Activated CD8-positive, alpha-beta memory T cell treated with anti-CD3 and anti-CD28 coated beads, Interleukin-2, amount 10 ng/mL, durations not matched to agents 7 days and 5 days (primary cell): ENCODE measurements around the gene HIPK3. TPM values are rescaled to one million over a fixed set of nuclear protein-coding genes. Genes with fewer than 3 reads are reported as not detected.

Experiments
- ATAC-seq: fragments of 150-1000 bp; cut with Tn5 transposase; one replicate; pipeline ENCODE4 v1.10.0; 2021; ENCODE audit warnings: moderate library complexity
- CTCF ChIA-PET: fragments of 350-600 bp; sonication (Branson Sonifier 250); formaldehyde crosslinking; loops from one replicate; lab custom pipeline; 2021; ENCODE audit warnings: antibody characterized with exemption; lab: Charles Lee
- DNase-seq: peaks from one replicate; pipeline ENCODE4 v3.0.0-alpha.2; 2020
- H3K27ac Mint-ChIP-seq: one replicate; pipeline ENCODE4 v1.8.0; 2021; ENCODE audit warnings: mild to moderate bottlenecking, mixed read lengths
- H3K27me3 Mint-ChIP-seq: one replicate; pipeline ENCODE4 v1.8.0; 2021; ENCODE audit warnings: mixed read lengths
- H3K36me3 Mint-ChIP-seq: one replicate; pipeline ENCODE4 v1.8.0; 2021; ENCODE audit warnings: mild to moderate bottlenecking, mixed read lengths
- H3K4me1 Mint-ChIP-seq: one replicate; pipeline ENCODE4 v1.8.0; 2021; ENCODE audit warnings: mixed read lengths
- H3K4me3 Mint-ChIP-seq: one replicate; pipeline ENCODE4 v1.8.0; 2021; ENCODE audit warnings: mild to moderate bottlenecking, moderate library complexity, mixed read lengths
- H3K9me3 Mint-ChIP-seq: one replicate; pipeline ENCODE4 v1.8.0; 2022; ENCODE audit warnings: low read depth, mixed read lengths
- total RNA-seq, 2 experiments: library from RNA; stranded (reverse); gene quantifications; one replicate each; pipeline ENCODE4 v1.2.3, GENCODE V29; 2021

HIPK3 gene
- total RNA-seq, 2 experiments from 2014 or later, result 33.6 to 34.4 TPM

DNA sequence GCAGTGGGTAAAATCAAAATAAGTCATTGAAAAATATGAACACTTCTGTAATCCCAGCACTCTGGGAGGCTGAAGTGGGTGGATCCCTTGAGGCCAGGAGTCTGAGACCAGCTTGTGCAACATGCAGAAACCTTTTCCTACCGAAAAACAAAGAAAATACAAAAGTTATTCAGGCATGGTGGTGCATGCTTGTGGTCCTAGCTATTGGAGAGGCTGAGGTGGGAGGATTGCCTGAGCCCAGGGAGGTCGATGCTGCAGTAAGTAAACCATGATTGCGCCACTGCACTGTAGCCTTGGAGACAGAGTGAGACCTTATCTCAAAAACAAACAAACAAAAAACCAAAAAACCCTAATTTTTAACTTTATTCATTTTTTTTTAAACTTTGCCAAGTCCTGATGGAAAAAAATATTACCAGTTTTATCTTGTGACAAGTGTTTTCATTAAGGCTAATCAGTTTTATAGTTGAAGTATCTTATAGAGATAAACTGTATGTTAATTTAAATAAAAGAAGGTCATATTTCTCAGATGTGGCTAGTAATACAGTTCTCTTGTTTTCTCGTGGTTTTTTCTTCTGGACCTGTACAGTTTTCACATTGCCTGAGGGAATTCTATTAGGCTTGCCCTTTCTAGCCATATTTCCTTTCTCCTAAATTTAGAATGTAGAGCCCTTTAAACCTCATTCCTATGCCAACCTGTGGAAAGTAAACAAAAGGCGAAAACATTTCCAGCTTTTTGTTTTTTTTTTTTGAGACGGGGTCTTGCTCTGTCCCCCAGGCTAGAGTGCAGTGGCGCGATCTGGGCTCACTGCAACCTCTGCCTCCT, 9.4 kb downstream of the HIPK3 start:
- no peak for ATAC-seq
- Mint-ChIP-seq H3K4me1 (peaks cover 13% of the 10 kb centered on the region), H3K4me3 (no peak overlapping the region), H3K36me3 (peaks cover 1% of the 10 kb centered on the region), H3K27me3 (no peaks in the 10 kb centered on the region), H3K9me3 (no peaks in the 10 kb centered on the region), H3K27ac (no peak overlapping the region)
- CTCF ChIA-PET, result no interaction called here
- no peak for DNase-seq

DNA sequence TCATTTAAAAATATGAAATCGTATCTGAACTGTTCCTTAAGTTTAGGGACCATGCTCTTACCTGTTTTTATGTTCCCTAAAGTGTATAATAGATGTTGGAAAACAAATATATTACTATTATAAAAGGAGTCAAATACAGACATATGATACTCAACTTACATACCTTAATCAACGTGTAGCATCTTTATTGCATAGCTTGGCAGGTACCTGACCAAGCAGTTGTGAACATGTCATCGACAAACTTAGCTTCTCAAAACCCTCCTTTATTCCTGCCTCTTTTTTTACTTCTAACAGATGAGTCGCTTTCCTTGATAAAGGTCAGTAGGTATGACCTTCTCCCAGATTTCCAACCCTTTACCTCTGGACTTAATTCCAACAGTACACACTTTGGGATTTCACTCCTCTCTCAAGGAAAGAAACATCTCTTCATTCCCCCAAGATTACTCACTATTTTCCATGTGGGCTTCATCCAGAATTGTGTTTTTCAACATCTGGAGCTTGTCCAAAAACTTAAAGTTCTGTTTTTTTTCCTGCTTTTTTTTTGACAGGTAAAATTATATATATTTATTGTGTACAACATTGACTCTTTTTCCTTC, 11.9 kb downstream of the HIPK3 start:
- no peaks in the 10 kb centered on the region for H3K9me3 Mint-ChIP-seq
- DNase-seq (no peak), ATAC-seq (no peak)
- H3K4me1 Mint-ChIP-seq, result peaks cover 7% of the 10 kb centered on the region
- CTCF ChIA-PET, result no interaction called here
- no peak overlapping the region for H3K4me3 Mint-ChIP-seq
- no peak overlapping the region for H3K27ac Mint-ChIP-seq
- H3K27me3 Mint-ChIP-seq, result no peaks in the 10 kb centered on the region
- H3K36me3 Mint-ChIP-seq, result peaks cover 1% of the 10 kb centered on the region

DNA sequence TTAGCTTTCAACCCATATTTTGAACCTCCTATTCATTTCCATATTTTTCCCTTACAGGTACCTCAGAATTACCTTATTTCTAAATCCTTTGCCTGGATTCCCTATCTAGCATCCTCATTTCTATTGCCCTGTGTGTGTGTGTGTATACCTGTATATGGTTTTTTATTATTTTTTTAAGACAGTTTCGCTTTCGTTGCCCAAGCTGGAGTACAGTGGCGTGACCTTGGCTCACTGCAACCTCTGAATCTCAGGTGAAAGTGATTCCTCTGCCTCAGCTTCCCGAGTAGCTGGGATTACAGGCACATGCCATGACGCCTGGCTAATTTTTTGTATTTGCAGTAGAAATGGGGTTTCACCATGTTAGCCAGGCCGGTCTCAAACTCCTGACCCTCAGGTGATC, 12.6 kb downstream of the HIPK3 start:
- no peak for ATAC-seq
- peaks cover 1% of the 10 kb centered on the region for H3K36me3 Mint-ChIP-seq
- CTCF ChIA-PET, result no interaction called here

DNA sequence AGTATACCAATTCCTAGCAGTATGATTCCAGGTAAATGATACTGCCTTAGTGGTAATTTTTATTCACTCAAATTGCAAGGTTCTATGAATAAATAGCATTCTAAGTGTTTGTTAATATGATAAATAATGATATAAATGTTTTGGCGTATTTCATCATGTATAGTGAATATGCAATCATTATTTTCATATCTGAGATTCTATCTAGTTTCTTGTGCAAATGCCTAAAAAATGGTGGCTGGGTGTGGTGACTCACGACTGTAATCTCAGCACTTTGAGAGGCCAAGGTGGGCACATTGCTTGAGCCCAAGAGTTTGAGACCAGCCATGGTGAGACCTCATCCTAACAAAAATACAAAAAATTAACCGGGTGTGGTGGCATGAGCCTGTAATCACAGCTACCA, 13.9 kb downstream of the HIPK3 start:
- CTCF ChIA-PET, result no interaction called here
- peaks cover 7% of the 10 kb centered on the region for H3K4me1 Mint-ChIP-seq

More for the DNA sequence above, 12.6 kb downstream of the HIPK3 start:
- H3K27ac Mint-ChIP-seq, result no peak overlapping the region
- no peaks in the 10 kb centered on the region for H3K9me3 Mint-ChIP-seq
- DNase-seq, result no peak
- no peaks in the 10 kb centered on the region for H3K27me3 Mint-ChIP-seq
- H3K4me3 Mint-ChIP-seq, result no peak overlapping the region
- H3K4me1 Mint-ChIP-seq, result peaks cover 7% of the 10 kb centered on the region

DNA sequence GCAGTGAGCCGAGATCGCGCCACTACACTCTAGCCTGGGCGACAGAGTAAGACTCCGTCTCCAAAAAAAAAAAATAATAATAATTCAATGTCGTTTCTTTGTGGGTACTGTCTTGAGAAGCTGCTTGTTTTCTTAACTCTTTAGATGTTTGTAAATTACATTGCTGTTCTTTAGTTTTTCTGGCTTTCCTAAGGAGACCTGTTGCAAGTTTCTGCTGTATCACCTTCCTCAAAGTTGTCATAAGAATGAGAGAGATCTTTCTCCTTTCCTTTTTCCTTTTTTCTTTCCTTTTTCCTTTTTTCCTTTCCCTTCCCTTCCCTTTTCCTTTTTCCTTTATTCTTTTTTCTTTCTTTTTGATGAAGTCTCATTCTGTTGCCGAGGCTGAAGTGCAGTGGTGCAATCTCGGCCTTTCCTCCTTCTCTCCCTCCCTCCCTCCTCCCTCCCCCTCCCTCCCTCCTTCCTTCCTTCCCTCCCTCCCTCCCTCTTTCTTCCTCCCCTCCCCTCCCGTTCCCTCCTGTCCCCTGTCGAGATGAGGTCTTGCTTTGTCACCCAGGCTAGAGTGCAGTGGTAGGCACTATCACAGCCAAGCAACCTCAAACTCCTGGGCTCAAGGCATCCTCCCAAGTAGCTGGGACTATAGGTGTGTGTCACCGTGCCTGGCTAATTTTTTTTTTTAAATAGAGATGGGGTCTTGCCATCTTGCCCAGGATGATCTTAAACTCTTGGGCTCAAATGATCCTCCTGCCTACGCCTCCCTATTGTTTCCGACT, 15.3 kb downstream of the HIPK3 start:
- Mint-ChIP-seq H3K9me3 (no peaks in the 10 kb centered on the region), H3K27ac (no peak overlapping the region), H3K36me3 (peaks cover 3% of the 10 kb centered on the region), H3K4me1 (peaks cover 8% of the 10 kb centered on the region), H3K4me3 (no peak overlapping the region), H3K27me3 (no peaks in the 10 kb centered on the region)
- CTCF ChIA-PET, result no interaction called here
- DNase-seq (no peak), ATAC-seq (no peak)

More for the DNA sequence above, 13.9 kb downstream of the HIPK3 start:
- DNase-seq (no peak), ATAC-seq (no peak)
- Mint-ChIP-seq H3K27me3 (no peaks in the 10 kb centered on the region), H3K36me3 (peaks cover 1% of the 10 kb centered on the region), H3K4me3 (no peak overlapping the region), H3K9me3 (no peaks in the 10 kb centered on the region), H3K27ac (no peak overlapping the region)

DNA sequence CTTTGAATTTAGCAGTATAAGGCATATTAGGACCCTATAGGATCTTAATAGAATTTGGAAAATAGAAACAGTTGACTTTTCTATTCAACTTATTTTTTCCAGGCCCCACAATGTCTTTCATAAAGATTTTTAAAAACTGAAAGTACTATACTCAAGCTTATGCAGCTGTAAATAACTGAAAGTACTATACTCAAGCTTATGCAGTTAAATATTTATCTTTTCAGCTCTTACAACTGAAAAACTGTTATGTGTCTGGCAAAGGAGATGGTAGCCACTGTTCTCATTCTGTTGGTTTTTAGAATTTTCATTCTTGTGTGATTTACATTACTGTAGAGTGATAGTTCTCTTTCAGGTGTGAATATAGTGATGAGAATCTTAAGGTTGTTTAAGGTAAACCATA, 16.5 kb downstream of the HIPK3 start:
- no peaks in the 10 kb centered on the region for H3K9me3 Mint-ChIP-seq
- H3K27me3 Mint-ChIP-seq, result no peaks in the 10 kb centered on the region
- peaks cover 6% of the 10 kb centered on the region for H3K36me3 Mint-ChIP-seq
- H3K27ac Mint-ChIP-seq, result no peak overlapping the region
- H3K4me1 Mint-ChIP-seq, result peaks cover 10% of the 10 kb centered on the region
- DNase-seq (no peak), ATAC-seq (no peak)
- CTCF ChIA-PET, result no interaction called here
- H3K4me3 Mint-ChIP-seq, result no peak overlapping the region

DNA sequence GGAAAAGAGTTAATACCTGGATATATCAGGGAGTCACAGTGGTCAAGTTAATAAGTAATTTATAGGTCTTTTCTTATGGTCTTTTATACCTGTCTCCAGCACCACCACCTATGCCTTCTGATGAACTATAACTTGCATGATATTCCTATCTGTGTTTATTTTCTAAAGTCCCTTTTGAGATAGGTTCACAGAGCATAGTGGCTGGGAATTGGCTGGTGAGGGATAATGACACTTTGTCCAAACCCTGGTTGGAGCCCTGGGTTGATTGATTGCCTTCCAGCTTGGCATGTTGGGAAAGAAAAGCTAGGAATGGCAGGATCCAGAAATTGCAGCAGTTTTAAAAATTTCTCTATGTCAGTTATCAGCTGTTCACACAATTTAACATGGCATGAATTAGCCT, 23.2 kb downstream of the HIPK3 start:
- Mint-ChIP-seq H3K9me3 (no peaks in the 10 kb centered on the region), H3K27ac (no peak overlapping the region), H3K4me1 (peaks cover 4% of the 10 kb centered on the region), H3K27me3 (no peaks in the 10 kb centered on the region), H3K36me3 (peaks cover 5% of the 10 kb centered on the region), H3K4me3 (no peak overlapping the region)
- ATAC-seq (no peak), DNase-seq (no peak)
- CTCF ChIA-PET, result no interaction called here

DNA sequence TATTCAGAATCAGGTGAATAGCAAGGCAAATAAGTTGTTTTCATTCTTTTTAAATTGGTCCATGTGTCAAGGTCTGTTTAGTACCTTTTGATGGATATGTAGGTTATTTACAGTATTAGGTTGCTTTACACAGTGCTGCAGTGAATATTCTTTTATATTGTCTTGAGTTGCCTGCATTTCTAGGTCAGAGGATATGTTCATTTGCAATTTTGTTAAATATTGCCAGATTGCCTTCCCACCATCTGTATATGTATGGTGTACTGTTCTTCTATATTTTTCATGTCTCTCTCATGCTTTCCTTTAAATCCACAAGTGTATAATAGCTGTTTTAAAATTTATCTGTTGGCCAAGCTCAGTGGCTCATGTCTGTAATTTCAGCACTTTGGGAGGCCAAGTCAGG, 24.6 kb downstream of the HIPK3 start:
- H3K27me3 Mint-ChIP-seq, result no peaks in the 10 kb centered on the region
- ATAC-seq (no peak), DNase-seq (no peak)
- H3K9me3 Mint-ChIP-seq, result no peaks in the 10 kb centered on the region
- no peak overlapping the region for H3K4me3 Mint-ChIP-seq
- peaks cover 10% of the 10 kb centered on the region for H3K36me3 Mint-ChIP-seq
- H3K4me1 Mint-ChIP-seq, result peaks cover 4% of the 10 kb centered on the region
- no peak overlapping the region for H3K27ac Mint-ChIP-seq
- CTCF ChIA-PET, result no interaction called here

DNA sequence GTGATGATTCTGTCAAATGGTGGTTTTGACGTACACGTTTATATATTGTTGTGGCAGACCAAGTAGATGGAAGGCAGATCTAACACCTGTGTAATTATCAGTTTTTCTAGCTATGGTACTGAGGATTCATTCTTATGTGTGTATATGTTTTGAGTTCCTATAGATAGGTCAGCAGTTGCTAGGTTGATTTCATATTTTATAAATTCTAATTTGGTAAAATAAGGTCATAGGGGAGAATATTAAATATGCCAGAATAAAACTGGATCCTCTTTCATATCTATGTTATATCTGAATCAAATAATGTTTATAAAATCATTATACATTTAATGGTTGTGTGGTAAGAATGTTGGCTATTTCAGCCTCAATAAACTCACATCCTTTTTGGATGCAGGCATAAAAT, 27.6 kb downstream of the HIPK3 start:
- CTCF ChIA-PET, result no interaction called here
- peaks cover 13% of the 10 kb centered on the region for H3K36me3 Mint-ChIP-seq
- no peaks in the 10 kb centered on the region for H3K4me1 Mint-ChIP-seq
- no peaks in the 10 kb centered on the region for H3K9me3 Mint-ChIP-seq
- no peak overlapping the region for H3K27ac Mint-ChIP-seq
- no peak for ATAC-seq
- no peaks in the 10 kb centered on the region for H3K27me3 Mint-ChIP-seq
- H3K4me3 Mint-ChIP-seq, result no peak overlapping the region
- no peak for DNase-seq

DNA sequence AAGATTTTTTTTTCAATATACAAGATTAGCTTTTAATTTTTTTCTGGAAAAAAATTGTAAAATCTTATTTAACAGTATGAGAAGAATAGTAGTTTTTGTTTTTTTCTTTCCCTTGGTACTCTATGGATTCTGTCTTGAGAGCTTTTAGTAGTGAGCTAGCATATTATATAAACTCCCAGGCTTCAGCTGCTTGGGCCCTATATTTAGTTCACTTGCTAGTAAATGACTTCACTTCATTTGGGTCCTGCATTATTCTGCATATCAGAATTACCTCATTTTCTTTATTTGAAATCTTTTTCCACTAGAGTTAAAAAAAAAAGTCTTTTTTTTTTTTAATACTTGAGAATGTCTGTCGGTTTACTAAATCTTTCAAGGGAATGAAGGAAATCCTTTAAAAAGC, 33.1 kb downstream of the HIPK3 start:
- peaks cover 26% of the 10 kb centered on the region for H3K36me3 Mint-ChIP-seq
- DNase-seq (no peak), ATAC-seq (no peak)
- no peak overlapping the region for H3K27ac Mint-ChIP-seq
- no peaks in the 10 kb centered on the region for H3K27me3 Mint-ChIP-seq
- CTCF ChIA-PET, result no interaction called here
- no peaks in the 10 kb centered on the region for H3K9me3 Mint-ChIP-seq
- H3K4me1 Mint-ChIP-seq, result no peaks in the 10 kb centered on the region
- H3K4me3 Mint-ChIP-seq, result no peak overlapping the region

DNA sequence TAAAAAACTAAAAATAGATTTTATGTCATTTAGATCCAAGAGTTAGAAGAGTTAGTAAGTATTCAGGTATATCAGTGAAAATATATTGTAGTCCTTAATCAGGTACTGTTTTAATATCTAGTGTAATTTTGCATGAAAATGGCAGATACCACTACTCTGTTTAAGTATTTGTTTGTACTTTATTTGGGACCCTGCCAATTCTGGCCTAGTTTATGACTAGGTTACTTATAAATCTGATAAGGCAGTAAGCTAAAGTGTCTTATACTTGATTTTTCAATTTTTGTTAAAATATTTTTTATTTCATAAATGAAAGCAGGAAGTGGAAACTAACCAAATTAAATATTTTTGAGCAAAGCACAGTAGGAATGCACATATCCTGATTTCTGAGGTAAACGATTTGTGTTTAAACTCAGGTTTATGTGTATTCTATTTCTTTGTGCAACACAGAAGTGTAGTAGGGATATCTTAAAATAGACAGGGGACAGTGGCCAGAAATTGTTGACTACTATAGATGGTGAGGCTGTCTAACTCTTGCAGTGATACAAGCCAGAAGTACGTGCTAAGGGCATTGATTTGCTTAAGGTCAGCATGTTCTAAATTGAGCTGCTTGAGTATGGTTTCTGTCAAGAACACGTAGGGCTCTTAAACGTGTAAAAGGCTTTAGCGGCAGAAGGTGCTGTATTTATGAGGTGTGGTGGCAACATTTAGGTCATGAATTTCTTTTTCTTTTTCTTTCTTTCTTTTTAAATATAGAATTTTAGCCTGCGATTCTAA, 34.0 kb downstream of the HIPK3 start:
- H3K9me3 Mint-ChIP-seq, result no peaks in the 10 kb centered on the region
- DNase-seq (no peak), ATAC-seq (no peak)
- no peak overlapping the region for H3K27ac Mint-ChIP-seq
- no peaks in the 10 kb centered on the region for H3K27me3 Mint-ChIP-seq
- peaks cover 3% of the 10 kb centered on the region for H3K4me1 Mint-ChIP-seq
- CTCF ChIA-PET, result no interaction called here
- H3K36me3 Mint-ChIP-seq, result peaks cover 34% of the 10 kb centered on the region
- no peak overlapping the region for H3K4me3 Mint-ChIP-seq

DNA sequence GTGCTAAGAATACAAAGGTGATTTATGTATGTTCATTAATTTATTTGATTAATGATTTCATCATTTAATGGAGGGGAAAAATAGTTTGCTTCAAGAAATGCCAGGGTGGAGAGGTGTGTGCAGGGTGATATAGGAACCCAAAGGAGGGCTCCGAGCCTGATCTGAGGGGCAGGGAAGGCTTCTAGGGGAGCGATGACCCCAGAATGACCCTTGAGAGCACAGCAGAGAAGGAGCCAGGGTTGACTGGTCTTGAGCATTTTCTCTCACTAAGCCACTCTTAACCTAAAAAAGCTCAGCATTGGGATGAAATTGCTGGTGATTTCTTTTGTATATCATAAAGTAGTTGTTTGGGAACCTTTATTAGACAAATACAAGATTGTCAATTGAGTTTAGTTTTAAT, 35.1 kb downstream of the HIPK3 start:
- no peak for DNase-seq
- Mint-ChIP-seq H3K36me3 (peaks cover 29% of the 10 kb centered on the region), H3K27me3 (no peaks in the 10 kb centered on the region), H3K4me1 (peaks cover 3% of the 10 kb centered on the region), H3K9me3 (no peaks in the 10 kb centered on the region), H3K27ac (no peak overlapping the region), H3K4me3 (no peak overlapping the region)
- CTCF ChIA-PET, result no interaction called here
- no peak for ATAC-seq

DNA sequence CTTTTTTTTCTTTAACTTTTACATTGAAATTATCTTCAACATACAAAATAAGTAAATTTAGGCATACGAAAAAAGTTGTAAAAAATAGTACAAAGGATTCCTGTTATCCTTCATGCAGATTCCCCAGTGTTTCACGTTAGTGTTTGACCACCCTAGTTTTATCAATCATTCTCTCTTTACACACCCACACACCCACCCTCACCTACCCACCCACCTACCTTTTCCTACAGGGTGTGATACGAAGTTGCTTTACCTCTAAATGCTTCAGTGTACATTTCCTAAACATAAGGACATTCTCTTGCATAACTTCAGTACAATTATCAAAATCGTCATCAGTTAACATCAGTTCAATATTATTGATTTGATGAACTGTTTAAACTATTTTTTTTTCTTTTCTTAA, 37.0 kb downstream of the HIPK3 start:
- no peaks in the 10 kb centered on the region for H3K9me3 Mint-ChIP-seq
- no peak overlapping the region for H3K27ac Mint-ChIP-seq
- H3K4me1 Mint-ChIP-seq, result peaks cover 3% of the 10 kb centered on the region
- peaks cover 32% of the 10 kb centered on the region for H3K36me3 Mint-ChIP-seq
- CTCF ChIA-PET, result no interaction called here
- no peak for ATAC-seq
- no peak for DNase-seq
- no peak overlapping the region for H3K4me3 Mint-ChIP-seq
- no peaks in the 10 kb centered on the region for H3K27me3 Mint-ChIP-seq
